ENCODE data around the gene HPS3. TPM values are rescaled to one million over a fixed set of nuclear protein-coding genes. Genes with fewer than 3 reads are reported as not detected.
"Not testable (repeated sequence)": the region's sequence is repeated elsewhere in the genome, so short reads cannot be mapped to it uniquely, and the experiment has no call there.

Gene HPS3
- total and polyA plus RNA-seq, 2 donors from 2014 or later, result 16.9 to 29.4 TPM

DNA sequence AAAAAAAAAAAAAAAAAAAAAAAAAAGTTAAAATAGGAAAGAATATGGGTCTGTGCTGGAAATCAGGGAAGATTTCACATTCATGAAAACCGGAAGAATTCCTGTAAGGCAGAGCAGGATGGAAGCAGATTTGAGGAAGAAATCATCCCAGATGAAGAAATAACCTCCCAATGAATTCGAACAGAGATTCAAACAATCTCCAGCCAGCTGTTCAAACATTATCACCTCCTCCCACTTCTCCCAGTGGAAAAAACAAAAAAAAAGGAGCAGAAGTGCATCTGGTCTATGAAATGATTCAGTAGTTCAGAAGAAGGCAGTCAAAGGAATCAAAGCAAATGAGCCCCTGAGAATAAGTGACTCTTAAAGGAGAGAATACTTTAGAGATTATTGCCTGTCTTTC, 59.1 kb downstream of the HPS3 start:
- Histone ChIP-seq H3K9me3 (ENCODE audit: control insufficient read depth in 2 of 3, insufficient read depth in 1 of 3, low read length in 3 of 3) (no peaks in the 10 kb centered on the region), H3K27me3 (ENCODE audit: control insufficient read depth, insufficient read depth, low read length) (no peaks in the 10 kb centered on the region), H3K27ac (ENCODE audit: low read depth in 2 of 2, low read length in 2 of 2) (no peak overlapping the region), H3K9ac (ENCODE audit: low read length in 3 of 3) (no peak overlapping the region), H3K4me3 (ENCODE audit: low read length in 3 of 3) (no peak overlapping the region), H3K4me1 (ENCODE audit: control insufficient read depth in 2 of 3, insufficient read depth in 2 of 3, low read depth in 1 of 3, low read length in 3 of 3) (no peaks in the 10 kb centered on the region), H3K36me3 (ENCODE audit: control insufficient read depth in 2 of 3, insufficient read depth in 3 of 3, low read length in 3 of 3) (no peaks in the 10 kb centered on the region)
- TF ChIP-seq CTCF (IDR thresholded peaks at IDR 0.05; ENCODE audit: borderline replicate concordance, extremely low read depth, insufficient read depth), result no peak
- FAIRE-seq, result no peak
- intact Hi-C loops (cut with DNase I), result no loop called here
- no peak for DNase-seq

DNA sequence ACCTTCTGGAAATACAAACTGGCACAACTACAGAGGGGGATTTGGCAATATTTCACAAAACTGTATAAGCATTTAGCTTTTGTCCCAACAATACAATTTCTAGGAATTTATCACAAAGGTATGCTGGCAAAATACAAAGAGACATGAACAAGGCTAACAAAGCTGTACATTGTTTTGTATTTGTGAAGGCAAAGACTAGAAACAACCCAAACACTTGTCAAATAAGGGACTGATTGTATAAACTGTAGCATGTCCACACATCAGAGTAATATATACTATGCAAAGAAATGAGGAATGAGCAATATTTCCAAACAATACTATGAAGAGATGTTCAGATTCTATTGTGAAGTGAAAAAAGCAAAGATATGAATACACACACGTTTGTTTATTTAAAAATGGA, 65.8 kb downstream of the HPS3 start:
- Histone ChIP-seq H3K27ac (ENCODE audit: low read depth in 2 of 2, low read length in 2 of 2) (no peak overlapping the region), H3K9ac (ENCODE audit: low read length in 3 of 3) (no peak overlapping the region), H3K4me3 (ENCODE audit: low read length in 3 of 3) (no peak overlapping the region), H3K4me1 (ENCODE audit: control insufficient read depth in 2 of 3, insufficient read depth in 2 of 3, low read depth in 1 of 3, low read length in 3 of 3) (no peaks in the 10 kb centered on the region), H3K9me3 (ENCODE audit: control insufficient read depth in 2 of 3, insufficient read depth in 1 of 3, low read length in 3 of 3) (no peaks in the 10 kb centered on the region), H3K36me3 (ENCODE audit: control insufficient read depth in 2 of 3, insufficient read depth in 3 of 3, low read length in 3 of 3) (no peaks in the 10 kb centered on the region), H3K27me3 (ENCODE audit: control insufficient read depth, insufficient read depth, low read length) (no peaks in the 10 kb centered on the region)
- no peak for FAIRE-seq
- TF ChIP-seq CTCF (IDR thresholded peaks at IDR 0.05; ENCODE audit: borderline replicate concordance, extremely low read depth, insufficient read depth), result no peak
- intact Hi-C loops (cut with DNase I), result no loop called here
- DNase-seq, result no peak

- H3K27me3 ChIP-seq (ENCODE audit: control insufficient read depth, insufficient read depth, low read length); H3K9ac ChIP-seq (ENCODE audit: low read length in 3 of 3); H3K4me3 ChIP-seq (ENCODE audit: low read length in 3 of 3); FAIRE-seq; DNase-seq; H3K4me1 ChIP-seq (ENCODE audit: control insufficient read depth in 2 of 3, insufficient read depth in 2 of 3, low read depth in 1 of 3, low read length in 3 of 3); H3K9me3 ChIP-seq (ENCODE audit: control insufficient read depth in 2 of 3, insufficient read depth in 1 of 3, low read length in 3 of 3); H3K36me3 ChIP-seq (ENCODE audit: control insufficient read depth in 2 of 3, insufficient read depth in 3 of 3, low read length in 3 of 3); H3K27ac ChIP-seq (ENCODE audit: low read depth in 2 of 2, low read length in 2 of 2); intact Hi-C loops (cut with DNase I): not testable (repeated sequence)
Observed at GRCh38 chr3:149196805-149197592, 67.6 kb downstream of the HPS3 start.

DNA sequence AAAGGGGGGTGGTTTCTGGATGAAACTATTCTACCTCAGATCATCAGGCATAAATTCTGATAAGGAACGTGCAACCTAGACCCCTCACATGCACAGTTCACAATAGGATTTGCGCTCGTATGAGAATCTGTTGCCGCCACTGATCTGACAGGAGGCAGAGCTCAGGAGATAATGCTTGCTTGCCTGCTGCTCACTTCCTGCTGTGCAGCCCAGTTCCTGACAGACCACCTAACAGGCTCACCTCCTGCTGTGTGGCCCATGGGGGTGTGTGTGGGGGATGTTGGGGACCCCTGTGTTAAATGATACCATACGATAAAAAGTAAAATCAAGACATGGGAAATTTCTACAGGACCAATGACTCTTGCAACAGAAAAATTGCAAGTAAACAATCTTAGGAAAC, 68.2 kb downstream of the HPS3 start:
- DNase-seq (peak in 1 of 5 donors; percentile 16), FAIRE-seq (no peak)
- peak overlapping the region in 1 of 3 donors; percentile 12 for H3K4me3 ChIP-seq (ENCODE audit: low read length in 3 of 3)
- H3K27me3 ChIP-seq (ENCODE audit: control insufficient read depth, insufficient read depth, low read length), result no peaks in the 10 kb centered on the region
- H3K36me3 ChIP-seq (ENCODE audit: control insufficient read depth in 2 of 3, insufficient read depth in 3 of 3, low read length in 3 of 3), result no peaks in the 10 kb centered on the region
- H3K27ac ChIP-seq (ENCODE audit: low read depth in 2 of 2, low read length in 2 of 2), result no peak overlapping the region
- H3K9me3 ChIP-seq (ENCODE audit: control insufficient read depth in 2 of 3, insufficient read depth in 1 of 3, low read length in 3 of 3), result no peaks in the 10 kb centered on the region
- H3K9ac ChIP-seq (ENCODE audit: low read length in 3 of 3), result no peak overlapping the region
- H3K4me1 ChIP-seq (ENCODE audit: control insufficient read depth in 2 of 3, insufficient read depth in 2 of 3, low read depth in 1 of 3, low read length in 3 of 3), result no peaks in the 10 kb centered on the region
- intact Hi-C loops (cut with DNase I), result no loop called here
- no peak for TF ChIP-seq CTCF (IDR thresholded peaks at IDR 0.05; ENCODE audit: borderline replicate concordance, extremely low read depth, insufficient read depth)

Data from kidney (tissue), 14 donors.